ENCODE measurements around the gene HLA-DOB.

Gene HLA-DOB

GRCh38 chr6:32832535-32832934 is 15.7 kb upstream of the HLA-DOB start:
- H3K9me3 ChIP-seq (ENCODE audit: control insufficient read depth, insufficient read depth, low read depth, low read length), result no peaks in the 10 kb centered on the region
- peaks cover 15% of the 10 kb centered on the region; the same call in 1 of the 2 replicates for H3K27me3 ChIP-seq (ENCODE audit: control insufficient read depth, insufficient read depth, low read length)
- H3K4me3 ChIP-seq (ENCODE audit: low read depth, low read length), result no peak overlapping the region
- H3K4me1 ChIP-seq (ENCODE audit: control insufficient read depth, insufficient read depth, low read length), result peaks cover 2% of the 10 kb centered on the region
- peaks cover 3% of the 10 kb centered on the region; the same call in 1 of the 2 replicates for H3K36me3 ChIP-seq (ENCODE audit: control insufficient read depth, insufficient read depth, low read length)
- H3K9ac ChIP-seq (ENCODE audit: low read length), result no peak overlapping the region
- no peak overlapping the region for H3K27ac ChIP-seq (ENCODE audit: low read depth, low read length)

GRCh38 chr6:32830936-32831335 is 14.1 kb upstream of the HLA-DOB start:
- Histone ChIP-seq H3K9ac (ENCODE audit: low read length) (no peak overlapping the region), H3K27me3 (ENCODE audit: control insufficient read depth, insufficient read depth, low read length) (peaks cover 7% of the 10 kb centered on the region; the same call in 1 of the 2 replicates), H3K27ac (ENCODE audit: low read depth, low read length) (no peak overlapping the region), H3K4me1 (ENCODE audit: control insufficient read depth, insufficient read depth, low read length) (no peaks in the 10 kb centered on the region), H3K9me3 (ENCODE audit: control insufficient read depth, insufficient read depth, low read depth, low read length) (no peaks in the 10 kb centered on the region), H3K36me3 (ENCODE audit: control insufficient read depth, insufficient read depth, low read length) (peaks cover 3% of the 10 kb centered on the region; the same call in 1 of the 2 replicates), H3K4me3 (ENCODE audit: low read depth, low read length) (no peak overlapping the region)

- Histone ChIP-seq H3K36me3 (ENCODE audit: control insufficient read depth, insufficient read depth, low read length) (peaks cover 3% of the 10 kb centered on the region; the same call in 1 of the 2 replicates), H3K9me3 (ENCODE audit: control insufficient read depth, insufficient read depth, low read depth, low read length) (no peaks in the 10 kb centered on the region), H3K4me3 (ENCODE audit: low read depth, low read length) (no peak overlapping the region), H3K27ac (ENCODE audit: low read depth, low read length) (no peak overlapping the region), H3K9ac (ENCODE audit: low read length) (no peak overlapping the region), H3K27me3 (ENCODE audit: control insufficient read depth, insufficient read depth, low read length) (peaks cover under 1% of the 10 kb centered on the region; the same call in 1 of the 2 replicates), H3K4me1 (ENCODE audit: control insufficient read depth, insufficient read depth, low read length) (no peaks in the 10 kb centered on the region)
Observed at GRCh38 chr6:32830017-32830416, 13.2 kb upstream of the HLA-DOB start.

- H3K36me3 ChIP-seq (ENCODE audit: control insufficient read depth, insufficient read depth, low read length), result peaks cover 3% of the 10 kb centered on the region; the same call in 1 of the 2 replicates
Observed at GRCh38 chr6:32829495-32829894, 12.7 kb upstream of the HLA-DOB start.

GRCh38 chr6:32827025-32827424 is 10.2 kb upstream of the HLA-DOB start:
- no peak overlapping the region for H3K27ac ChIP-seq (ENCODE audit: low read depth, low read length)
- H3K9ac ChIP-seq (ENCODE audit: low read length), result no peak overlapping the region
- no peaks in the 10 kb centered on the region for H3K27me3 ChIP-seq (ENCODE audit: control insufficient read depth, insufficient read depth, low read length)
- peaks cover 3% of the 10 kb centered on the region; the same call in 1 of the 2 replicates for H3K36me3 ChIP-seq (ENCODE audit: control insufficient read depth, insufficient read depth, low read length)
- H3K9me3 ChIP-seq (ENCODE audit: control insufficient read depth, insufficient read depth, low read depth, low read length), result no peaks in the 10 kb centered on the region
- H3K4me1 ChIP-seq (ENCODE audit: control insufficient read depth, insufficient read depth, low read length), result no peaks in the 10 kb centered on the region
- no peak overlapping the region for H3K4me3 ChIP-seq (ENCODE audit: low read depth, low read length)

More at GRCh38 chr6:32829495-32829894, 12.7 kb upstream of the HLA-DOB start:
- Histone ChIP-seq H3K9me3 (ENCODE audit: control insufficient read depth, insufficient read depth, low read depth, low read length) (no peaks in the 10 kb centered on the region), H3K4me1 (ENCODE audit: control insufficient read depth, insufficient read depth, low read length) (no peaks in the 10 kb centered on the region), H3K9ac (ENCODE audit: low read length) (no peak overlapping the region), H3K27me3 (ENCODE audit: control insufficient read depth, insufficient read depth, low read length) (no peaks in the 10 kb centered on the region), H3K4me3 (ENCODE audit: low read depth, low read length) (no peak overlapping the region), H3K27ac (ENCODE audit: low read depth, low read length) (no peak overlapping the region)

GRCh38 chr6:32825966-32826365 is 9.2 kb upstream of the HLA-DOB start:
- H3K9me3 ChIP-seq (ENCODE audit: control insufficient read depth, insufficient read depth, low read depth, low read length), result no peaks in the 10 kb centered on the region
- no peaks in the 10 kb centered on the region for H3K27me3 ChIP-seq (ENCODE audit: control insufficient read depth, insufficient read depth, low read length)
- H3K4me1 ChIP-seq (ENCODE audit: control insufficient read depth, insufficient read depth, low read length), result no peaks in the 10 kb centered on the region
- no peak overlapping the region for H3K9ac ChIP-seq (ENCODE audit: low read length)
- no peak overlapping the region for H3K4me3 ChIP-seq (ENCODE audit: low read depth, low read length)
- H3K36me3 ChIP-seq (ENCODE audit: control insufficient read depth, insufficient read depth, low read length), result peaks cover 3% of the 10 kb centered on the region; the same call in 1 of the 2 replicates
- H3K27ac ChIP-seq (ENCODE audit: low read depth, low read length), result no peak overlapping the region

GRCh38 chr6:32819729-32820128 is 2.9 kb upstream of the HLA-DOB start:
- Histone ChIP-seq H3K4me3 (ENCODE audit: low read depth, low read length) (no peak overlapping the region), H3K9me3 (ENCODE audit: control insufficient read depth, insufficient read depth, low read depth, low read length) (no peaks in the 10 kb centered on the region), H3K27ac (ENCODE audit: low read depth, low read length) (no peak overlapping the region), H3K4me1 (ENCODE audit: control insufficient read depth, insufficient read depth, low read length) (peaks cover 4% of the 10 kb centered on the region; the same call in 1 of the 2 replicates), H3K9ac (ENCODE audit: low read length) (no peak overlapping the region), H3K27me3 (ENCODE audit: control insufficient read depth, insufficient read depth, low read length) (no peaks in the 10 kb centered on the region), H3K36me3 (ENCODE audit: control insufficient read depth, insufficient read depth, low read length) (no peaks in the 10 kb centered on the region)

- Histone ChIP-seq H3K4me1 (ENCODE audit: control insufficient read depth, insufficient read depth, low read length) (peaks cover 4% of the 10 kb centered on the region; the same call in 1 of the 2 replicates), H3K36me3 (ENCODE audit: control insufficient read depth, insufficient read depth, low read length) (no peaks in the 10 kb centered on the region), H3K4me3 (ENCODE audit: low read depth, low read length) (no peak overlapping the region), H3K9me3 (ENCODE audit: control insufficient read depth, insufficient read depth, low read depth, low read length) (no peaks in the 10 kb centered on the region), H3K27me3 (ENCODE audit: control insufficient read depth, insufficient read depth, low read length) (no peaks in the 10 kb centered on the region), H3K27ac (ENCODE audit: low read depth, low read length) (no peak overlapping the region), H3K9ac (ENCODE audit: low read length) (no peak overlapping the region)
Observed at GRCh38 chr6:32818867-32819266, 2.1 kb upstream of the HLA-DOB start.

- H3K9me3 ChIP-seq (ENCODE audit: control insufficient read depth, insufficient read depth, low read depth, low read length), result no peaks in the 10 kb centered on the region
- H3K27ac ChIP-seq (ENCODE audit: low read depth, low read length), result no peak overlapping the region
- no peak overlapping the region for H3K9ac ChIP-seq (ENCODE audit: low read length)
- no peaks in the 10 kb centered on the region for H3K36me3 ChIP-seq (ENCODE audit: control insufficient read depth, insufficient read depth, low read length)
- H3K4me3 ChIP-seq (ENCODE audit: low read depth, low read length), result no peak overlapping the region
- peaks cover 9% of the 10 kb centered on the region for H3K27me3 ChIP-seq (ENCODE audit: control insufficient read depth, insufficient read depth, low read length)
- peaks cover 4% of the 10 kb centered on the region; the same call in 1 of the 2 replicates for H3K4me1 ChIP-seq (ENCODE audit: control insufficient read depth, insufficient read depth, low read length)
Observed at GRCh38 chr6:32815996-32816395, 806 bp downstream of the HLA-DOB start.

GRCh38 chr6:32815115-32815514 is 1.7 kb downstream of the HLA-DOB start:
- no peak overlapping the region for H3K27ac ChIP-seq (ENCODE audit: low read depth, low read length)
- H3K4me1 ChIP-seq (ENCODE audit: control insufficient read depth, insufficient read depth, low read length), result peaks cover 4% of the 10 kb centered on the region; the same call in 1 of the 2 replicates
- H3K4me3 ChIP-seq (ENCODE audit: low read depth, low read length), result no peak overlapping the region

GRCh38 chr6:32814145-32814544 is 2.7 kb downstream of the HLA-DOB start:
- Histone ChIP-seq H3K27me3 (ENCODE audit: control insufficient read depth, insufficient read depth, low read length) (peaks cover 9% of the 10 kb centered on the region), H3K4me1 (ENCODE audit: control insufficient read depth, insufficient read depth, low read length) (no peaks in the 10 kb centered on the region), H3K27ac (ENCODE audit: low read depth, low read length) (no peak overlapping the region), H3K4me3 (ENCODE audit: low read depth, low read length) (no peak overlapping the region), H3K9ac (ENCODE audit: low read length) (no peak overlapping the region), H3K9me3 (ENCODE audit: control insufficient read depth, insufficient read depth, low read depth, low read length) (no peaks in the 10 kb centered on the region), H3K36me3 (ENCODE audit: control insufficient read depth, insufficient read depth, low read length) (no peaks in the 10 kb centered on the region)

More at GRCh38 chr6:32815115-32815514, 1.7 kb downstream of the HLA-DOB start:
- Histone ChIP-seq H3K9me3 (ENCODE audit: control insufficient read depth, insufficient read depth, low read depth, low read length) (no peaks in the 10 kb centered on the region), H3K9ac (ENCODE audit: low read length) (no peak overlapping the region), H3K27me3 (ENCODE audit: control insufficient read depth, insufficient read depth, low read length) (peaks cover 9% of the 10 kb centered on the region), H3K36me3 (ENCODE audit: control insufficient read depth, insufficient read depth, low read length) (no peaks in the 10 kb centered on the region)
